DOHH2 (cell line): ENCODE data around the gene C11orf71.

ENCODE experiments used
- CTCF ChIP-seq: fragments of 200-600 bp; sonication (generic); IDR thresholded peaks from one replicate; pipeline ENCODE4 v1.5.1; 2014; ENCODE audit warnings: antibody characterized with exemption, mild to moderate bottlenecking, low read depth, low read length; ENCODE audit not compliant: poor library complexity, severe bottlenecking
- EZH2phosphoT487 ChIP-seq: fragments of 200-600 bp; sonication (generic); IDR thresholded peaks from 2 replicates; pipeline ENCODE4 v1.6.1; 2017; ENCODE audit warnings: borderline replicate concordance, mild to moderate bottlenecking, antibody characterized with exemption, low read length, moderate library complexity, mixed read lengths

DNA sequence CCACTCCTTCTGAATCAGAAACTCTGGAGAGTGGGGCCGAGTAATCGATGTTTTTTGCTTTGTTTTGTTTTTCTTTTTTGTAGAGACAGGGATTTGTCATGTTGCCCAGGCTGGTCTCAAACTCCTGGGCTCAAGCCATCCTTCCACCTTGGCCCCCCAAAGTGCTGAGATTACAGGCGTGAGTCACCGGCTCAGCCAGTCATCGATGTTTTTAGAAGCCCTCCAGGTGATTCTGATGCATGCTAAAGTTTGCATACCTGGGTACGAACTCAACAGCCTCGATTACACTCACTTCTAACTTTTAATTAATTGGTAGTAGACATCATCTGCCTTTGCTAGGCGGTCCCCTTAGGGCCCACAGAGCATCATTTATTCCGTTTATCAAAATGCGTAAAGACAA, 50.3 kb downstream of the C11orf71 start:
- TF ChIP-seq CTCF = no peak
- no peak for TF ChIP-seq EZH2phosphoT487
